PC-3 (cell line): ENCODE results near the gene SOD1.

Experiments
- CTCF ChIP-seq: fragments of 300-600 bp; sonication (generic); conservative IDR thresholded peaks from 2 replicates; pipeline ENCODE4 v1.5.1; 2017; ENCODE audit warnings: antibody characterized with exemption, low read depth, mild to moderate bottlenecking, low read length
- EZH2 ChIP-seq: fragments of 300-600 bp; sonication (generic); IDR thresholded peaks from one replicate; pipeline ENCODE4 v1.6.1; 2017; ENCODE audit warnings: antibody characterized with exemption, mild to moderate bottlenecking, low read length; ENCODE audit not compliant: unreplicated experiment
- EZH2phosphoT487 ChIP-seq: fragments of 300-600 bp; sonication (generic); IDR thresholded peaks from 2 replicates; pipeline ENCODE4 v1.6.1; 2018; ENCODE audit warnings: mild to moderate bottlenecking, antibody characterized with exemption, low read length, borderline replicate concordance

- TF ChIP-seq EZH2 (no peak), CTCF (no peak), EZH2phosphoT487 (no peak)
These were observed 29.4 kb upstream of the SOD1 start for GRCh38 chr21:31629972-31630711.
